CD4-positive, CD25-positive, alpha-beta regulatory T cell (primary cell): ENCODE results near the gene C2orf92. TPM values are rescaled to one million over a fixed set of nuclear protein-coding genes. Genes with fewer than 3 reads are reported as not detected.

Experiments used
- ATAC-seq, 2 donors: fragments of 150-1000 bp; cut with Tn5 transposase; one replicate each; pipeline ENCODE4 v1.10.0; 2021; ENCODE audit warnings: low read depth in 2 of 2, moderate number of reproducible peaks in 2 of 2, moderate library complexity in 1 of 2
- DNase-seq, 3 donors: peaks; one replicate each; pipeline versions ENCODE4 v3.0.0 to v3.0.0-alpha.2; 2012 to 2022; ENCODE audit warnings: mixed read lengths in 1 of 3
- H3K27ac ChIP-seq: one replicate; pipeline ENCODE4 v1.7.0; 2013; ENCODE audit warnings: mild to moderate bottlenecking, low read length; ENCODE audit not compliant: insufficient read depth, poor library complexity, severe bottlenecking
- H3K27me3 ChIP-seq: one replicate; pipeline ENCODE4 v1.7.0; 2013; ENCODE audit warnings: low read length; ENCODE audit not compliant: control insufficient read depth, insufficient read depth
- H3K36me3 ChIP-seq: one replicate; pipeline ENCODE4 v1.7.0; 2013; ENCODE audit warnings: mild to moderate bottlenecking, low read length, moderate library complexity; ENCODE audit not compliant: control insufficient read depth, insufficient read depth
- H3K4me1 ChIP-seq: 2 replicates; pipeline ENCODE4 v1.7.0; 2013; ENCODE audit warnings: mild to moderate bottlenecking, low read length; ENCODE audit not compliant: insufficient read depth, control insufficient read depth, poor library complexity, severe bottlenecking
- H3K4me3 ChIP-seq: one replicate; pipeline ENCODE4 v1.7.0; 2013; ENCODE audit warnings: low read depth, mild to moderate bottlenecking, low read length, moderate library complexity
- H3K9me3 ChIP-seq, 2 experiments: 1 replicate in 1 of 2; 2 replicates in 1 of 2; pipeline ENCODE4 v1.7.0; 2013; ENCODE audit warnings: low read length in 2 of 2, mild to moderate bottlenecking in 1 of 2, moderate library complexity in 1 of 2; ENCODE audit not compliant: control insufficient read depth in 2 of 2
- H3K27ac Mint-ChIP-seq, 3 donors: one replicate each; pipeline ENCODE4 v1.8.0; 2020 to 2022; ENCODE audit warnings: mild to moderate bottlenecking in 3 of 3, mixed read lengths in 3 of 3, moderate library complexity in 2 of 3
- H3K27me3 Mint-ChIP-seq: one replicate; pipeline ENCODE4 v1.8.0; 2022; ENCODE audit warnings: mild to moderate bottlenecking, mixed read lengths
- H3K36me3 Mint-ChIP-seq: one replicate; pipeline ENCODE4 v1.8.0; 2020; ENCODE audit warnings: mixed read lengths
- H3K4me1 Mint-ChIP-seq, 4 donors: one replicate each; pipeline ENCODE4 v1.8.0; 2020 to 2022; ENCODE audit warnings: mixed read lengths in 4 of 4, mild to moderate bottlenecking in 1 of 4
- H3K4me3 Mint-ChIP-seq, 4 donors: one replicate each; pipeline ENCODE4 v1.8.0; 2020 to 2022; ENCODE audit warnings: mild to moderate bottlenecking in 4 of 4, mixed read lengths in 4 of 4, moderate library complexity in 3 of 4
- H3K9me3 Mint-ChIP-seq, 7 donors: one replicate each; pipeline ENCODE4 v1.8.0; 2020 to 2022; ENCODE audit warnings: mixed read lengths in 7 of 7, mild to moderate bottlenecking in 3 of 7, moderate library complexity in 2 of 7
- polyA plus RNA-seq, 4 donors: library from polyadenylated mRNA; unstranded; fragments of 300-500 nt; fragmentation: Illumina TruSeq; gene quantifications; one replicate each; pipeline ENCODE4 v1.2.3, GENCODE V29; 2021
- total RNA-seq: library from RNA; stranded (reverse); gene quantifications from one replicate; pipeline ENCODE4 v1.2.3, GENCODE V29; 2022

C2orf92 gene
- total and polyA plus RNA-seq, 5 donors from 2014 or later = 0.61 to 20.4 TPM; not detected in 3

- Histone ChIP-seq H3K9me3 (no peaks in the 10 kb centered on the region), H3K36me3 (peaks cover 66% of the 10 kb centered on the region), H3K27me3 (no peaks in the 10 kb centered on the region), H3K27ac (no peak overlapping the region), H3K4me1 (peaks cover 9% of the 10 kb centered on the region), H3K4me3 (no peak overlapping the region)
- Mint-ChIP-seq H3K4me3 (peak overlapping the region in 1 of 4 donors; percentile 54), H3K27ac (peak overlapping the region in 2 of 3 donors; percentile 27 to 88), H3K36me3 (peaks cover 38% of the 10 kb centered on the region), H3K27me3 (no peaks in the 10 kb centered on the region), H3K4me1 (peaks cover 9 to 31% (median 22%) of the 10 kb centered on the region in 4 donors), H3K9me3 (no peaks in the 10 kb centered on the region)
- ATAC-seq (no peak), DNase-seq (no peak)
Observed at GRCh38 chr2:97736608-97737330, 67.3 kb downstream of the C2orf92 start.

- H3K36me3 Mint-ChIP-seq = peaks cover 35% of the 10 kb centered on the region
- Histone ChIP-seq H3K4me1 (peaks cover 17% of the 10 kb centered on the region), H3K27me3 (no peaks in the 10 kb centered on the region), H3K27ac (no peak overlapping the region), H3K36me3 (peaks cover 59% of the 10 kb centered on the region), H3K4me3 (no peak overlapping the region), H3K9me3 (no peaks in the 10 kb centered on the region)
- H3K9me3 Mint-ChIP-seq = no peaks in the 10 kb centered on the region
- H3K4me1 Mint-ChIP-seq = peaks cover 17 to 33% (median 23%) of the 10 kb centered on the region in 4 donors
- no peak for ATAC-seq
- no peak overlapping the region for H3K4me3 Mint-ChIP-seq
- H3K27me3 Mint-ChIP-seq = no peaks in the 10 kb centered on the region
- DNase-seq = no peak
- peak overlapping the region in 1 of 3 donors; percentile 87 for H3K27ac Mint-ChIP-seq
Observed at GRCh38 chr2:97737421-97738178, 68.1 kb downstream of the C2orf92 start.

- Mint-ChIP-seq H3K9me3 (no peaks in the 10 kb centered on the region), H3K27ac (peak overlapping the region; percentile 67 to 87 (median 67)), H3K27me3 (no peaks in the 10 kb centered on the region), H3K4me1 (peaks cover 22 to 41% (median 29%) of the 10 kb centered on the region in 4 donors), H3K36me3 (peaks cover 35% of the 10 kb centered on the region), H3K4me3 (peak overlapping the region in 1 of 4 donors; percentile 75)
- no peak for ATAC-seq
- H3K4me1 ChIP-seq = peaks cover 22% of the 10 kb centered on the region
- no peak for DNase-seq
- no peak overlapping the region for H3K27ac ChIP-seq
- peaks cover 53% of the 10 kb centered on the region for H3K36me3 ChIP-seq
- no peaks in the 10 kb centered on the region for H3K27me3 ChIP-seq
- H3K9me3 ChIP-seq = no peaks in the 10 kb centered on the region
- H3K4me3 ChIP-seq = no peak overlapping the region
Observed at GRCh38 chr2:97738179-97739019, 68.9 kb downstream of the C2orf92 start.

- H3K27ac ChIP-seq = no peak overlapping the region
- no peaks in the 10 kb centered on the region for H3K9me3 Mint-ChIP-seq
- peaks cover 22% of the 10 kb centered on the region for H3K4me1 ChIP-seq
- H3K36me3 Mint-ChIP-seq = peaks cover 42% of the 10 kb centered on the region
- H3K4me1 Mint-ChIP-seq = peaks cover 28 to 50% (median 36%) of the 10 kb centered on the region in 4 donors
- ATAC-seq (no peak), DNase-seq (no peak)
- H3K9me3 ChIP-seq = no peaks in the 10 kb centered on the region
- H3K27ac Mint-ChIP-seq = peak overlapping the region; percentile 21 to 87 (median 67)
- no peaks in the 10 kb centered on the region for H3K27me3 ChIP-seq
- peak overlapping the region in 1 of 4 donors; percentile 75 for H3K4me3 Mint-ChIP-seq
- H3K27me3 Mint-ChIP-seq = no peaks in the 10 kb centered on the region
- H3K36me3 ChIP-seq = peaks cover 44% of the 10 kb centered on the region
- H3K4me3 ChIP-seq = no peak overlapping the region
Observed at GRCh38 chr2:97739020-97739892, 69.7 kb downstream of the C2orf92 start.

- peaks cover 28 to 53% (median 40%) of the 10 kb centered on the region in 4 donors for H3K4me1 Mint-ChIP-seq
Observed at GRCh38 chr2:97739893-97740245, 70.4 kb downstream of the C2orf92 start.

GRCh38 chr2:97740590-97741182 lies 71.2 kb downstream of the C2orf92 start:
- Histone ChIP-seq H3K27me3 (no peaks in the 10 kb centered on the region), H3K27ac (no peak overlapping the region), H3K9me3 (no peaks in the 10 kb centered on the region), H3K4me1 (peaks cover 31% of the 10 kb centered on the region), H3K36me3 (peaks cover 33% of the 10 kb centered on the region), H3K4me3 (no peak overlapping the region)
- H3K9me3 Mint-ChIP-seq = no peaks in the 10 kb centered on the region
- H3K36me3 Mint-ChIP-seq = peaks cover 44% of the 10 kb centered on the region
- H3K4me3 Mint-ChIP-seq = no peak overlapping the region
- no peaks in the 10 kb centered on the region for H3K27me3 Mint-ChIP-seq
- H3K27ac Mint-ChIP-seq = peak overlapping the region in 2 of 3 donors; percentile 32 to 71
- H3K4me1 Mint-ChIP-seq = peaks cover 33 to 59% (median 47%) of the 10 kb centered on the region in 4 donors
- ATAC-seq = no peak
- DNase-seq = peak in 1 of 3 donors; percentile 30

More at GRCh38 chr2:97739893-97740245, 70.4 kb downstream of the C2orf92 start:
- Mint-ChIP-seq H3K27ac (peak overlapping the region in 1 of 3 donors; percentile 32), H3K9me3 (no peaks in the 10 kb centered on the region), H3K4me3 (no peak overlapping the region), H3K36me3 (peaks cover 44% of the 10 kb centered on the region), H3K27me3 (no peaks in the 10 kb centered on the region)
- Histone ChIP-seq H3K27ac (no peak overlapping the region), H3K27me3 (no peaks in the 10 kb centered on the region), H3K4me1 (peaks cover 23% of the 10 kb centered on the region), H3K4me3 (no peak overlapping the region), H3K36me3 (peaks cover 38% of the 10 kb centered on the region), H3K9me3 (no peaks in the 10 kb centered on the region)
- ATAC-seq (no peak), DNase-seq (no peak)
